Ascending aorta (tissue), 2 donors: ENCODE results near the gene RHOH. TPM values are rescaled to one million over a fixed set of nuclear protein-coding genes. Genes with fewer than 3 reads are reported as not detected.

Experiments
- DNase-seq, 2 donors: peaks; one replicate each; pipeline ENCODE4 v3.0.0-alpha.2; 2019; ENCODE audit warnings: low spot score in 2 of 2
- H3K27ac ChIP-seq, 2 donors: fragments of 200-600 bp; sonication (generic); one replicate each; pipeline ENCODE4 v1.5.1; 2016 to 2017; ENCODE audit warnings: mild to moderate bottlenecking in 1 of 2
- H3K27me3 ChIP-seq: fragments of 200-600 bp; sonication (generic); one replicate; pipeline ENCODE4 v1.5.1; 2017
- H3K36me3 ChIP-seq, 2 donors: fragments of 200-600 bp; sonication (generic); one replicate each; pipeline ENCODE4 v1.5.1; 2016
- H3K4me1 ChIP-seq, 2 donors: fragments of 200-600 bp; sonication (generic); one replicate each; pipeline ENCODE4 v1.5.1; 2016 to 2017; ENCODE audit warnings: mild to moderate bottlenecking in 1 of 2
- H3K4me3 ChIP-seq, 2 donors: fragments of 200-600 bp; sonication (generic); one replicate each; pipeline ENCODE4 v1.5.1; 2016 to 2017; ENCODE audit warnings: mild to moderate bottlenecking in 1 of 2
- H3K9me3 ChIP-seq, 2 donors: fragments of 200-600 bp; sonication (generic); one replicate each; pipeline ENCODE4 v1.5.1; 2016
- CTCF ChIP-seq, 3 experiments: fragments of 200-600 bp in 2 of 3; fragments of 450-650 bp in 1 of 3; sonication (generic) in 2 of 3; IDR thresholded peaks; one replicate each; pipeline ENCODE4 v1.5.1; 2016 to 2019; ENCODE audit warnings: antibody characterized with exemption in 3 of 3, mild to moderate bottlenecking in 1 of 3, moderate library complexity in 1 of 3
- intact Hi-C: fragments of 100-400 bp; cut with DNase I; formaldehyde crosslinking; loops from one replicate; pipeline ENCODE4 v1.15.1; 2023
- total RNA-seq: library from RNA; depleted of rRNA; stranded (reverse); fragments of >200 nt; gene quantifications from one replicate; pipeline ENCODE4 v1.1.0, GENCODE V29; 2016

Gene RHOH
- total RNA-seq, 1 donor from 2014 or later: not detected

- DNase-seq: no peak
- H3K4me1 ChIP-seq: no peaks in the 10 kb centered on the region
- H3K27me3 ChIP-seq: no peaks in the 10 kb centered on the region
- H3K27ac ChIP-seq: no peak overlapping the region
- H3K4me3 ChIP-seq: no peak overlapping the region
- intact Hi-C loops: no loop called here
- H3K36me3 ChIP-seq: no peaks in the 10 kb centered on the region
- TF ChIP-seq CTCF (IDR thresholded peaks at IDR 0.05): no peak
- H3K9me3 ChIP-seq: no peaks in the 10 kb centered on the region
Observed at GRCh38 chr4:40247350-40247749, 50.5 kb downstream of the RHOH start.

GRCh38 chr4:40251366-40251765 is 54.5 kb downstream of the RHOH start:
- Histone ChIP-seq H3K9me3 (no peaks in the 10 kb centered on the region), H3K4me1 (no peaks in the 10 kb centered on the region), H3K4me3 (no peak overlapping the region), H3K27me3 (no peaks in the 10 kb centered on the region), H3K36me3 (no peaks in the 10 kb centered on the region), H3K27ac (no peak overlapping the region)
- TF ChIP-seq CTCF (IDR thresholded peaks at IDR 0.05): no peak
- intact Hi-C loops: no loop called here
- no peak for DNase-seq

- intact Hi-C loops: no loop called here
- no peak for TF ChIP-seq CTCF (IDR thresholded peaks at IDR 0.05)
- H3K4me3 ChIP-seq: no peak overlapping the region
- H3K27ac ChIP-seq: no peak overlapping the region
- no peaks in the 10 kb centered on the region for H3K4me1 ChIP-seq
- no peak for DNase-seq
- H3K9me3 ChIP-seq: no peaks in the 10 kb centered on the region
- H3K27me3 ChIP-seq: no peaks in the 10 kb centered on the region
- H3K36me3 ChIP-seq: no peaks in the 10 kb centered on the region
Observed at GRCh38 chr4:40253906-40254305, 57.1 kb downstream of the RHOH start.

GRCh38 chr4:40254608-40255392 is 58.0 kb downstream of the RHOH start:
- no peak for DNase-seq
- TF ChIP-seq CTCF (IDR thresholded peaks at IDR 0.05): no peak
- Histone ChIP-seq H3K27ac (no peak overlapping the region), H3K9me3 (no peaks in the 10 kb centered on the region), H3K27me3 (no peaks in the 10 kb centered on the region), H3K36me3 (no peaks in the 10 kb centered on the region), H3K4me1 (no peaks in the 10 kb centered on the region), H3K4me3 (no peak overlapping the region)
- intact Hi-C loops: no loop called here

GRCh38 chr4:40255393-40256281 is 58.8 kb downstream of the RHOH start:
- no peak overlapping the region for H3K27ac ChIP-seq
- H3K36me3 ChIP-seq: no peaks in the 10 kb centered on the region
- no peak for TF ChIP-seq CTCF (IDR thresholded peaks at IDR 0.05)
- intact Hi-C loops: no loop called here
- no peaks in the 10 kb centered on the region for H3K27me3 ChIP-seq
- no peaks in the 10 kb centered on the region for H3K4me1 ChIP-seq
- DNase-seq: no peak
- no peaks in the 10 kb centered on the region for H3K9me3 ChIP-seq
- no peak overlapping the region for H3K4me3 ChIP-seq
